Measurements from ENCODE around the gene FXYD1. TPM values are rescaled to one million over a fixed set of nuclear protein-coding genes. Genes with fewer than 3 reads are reported as not detected.
"Not testable (repeated sequence)": the region's sequence is repeated elsewhere in the genome, so short reads cannot be mapped to it uniquely, and the experiment has no call there.

The FXYD1 gene
- polyA plus RNA-seq, 10 donors, result 138 to 257 (median 215) TPM

- DNase-seq, result no peak
Measured at GRCh38 chr19:35122687-35123551, 15.7 kb upstream of the FXYD1 start.

DNA sequence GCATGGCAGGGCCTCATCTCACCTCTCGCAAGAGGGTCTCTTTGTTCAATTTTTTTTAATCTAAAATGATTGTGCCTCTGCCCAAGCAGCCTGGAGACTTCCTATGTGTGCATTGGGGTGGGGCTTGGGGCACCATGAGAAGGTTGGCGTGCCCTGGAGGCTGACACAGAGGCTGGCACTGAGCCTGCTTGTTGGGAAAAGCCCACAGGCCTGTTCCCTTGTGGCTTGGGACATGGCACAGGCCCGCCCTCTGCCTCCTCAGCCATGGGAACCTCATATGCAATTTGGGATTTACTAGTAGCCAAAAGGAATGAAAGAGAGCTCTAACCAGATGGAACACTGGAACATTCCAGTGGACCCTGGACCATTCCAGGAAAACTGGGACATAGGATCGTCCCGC is 15.1 kb upstream of the FXYD1 start:
- DNase-seq, result peak in 1 of 3 donors; percentile 41

GRCh38 chr19:35124098-35125060 is 14.2 kb upstream of the FXYD1 start:
- peak; percentile 95 to 98 (median 97) for DNase-seq

- no peak for DNase-seq
Measured at GRCh38 chr19:35125270-35125717, 13.3 kb upstream of the FXYD1 start.

DNA sequence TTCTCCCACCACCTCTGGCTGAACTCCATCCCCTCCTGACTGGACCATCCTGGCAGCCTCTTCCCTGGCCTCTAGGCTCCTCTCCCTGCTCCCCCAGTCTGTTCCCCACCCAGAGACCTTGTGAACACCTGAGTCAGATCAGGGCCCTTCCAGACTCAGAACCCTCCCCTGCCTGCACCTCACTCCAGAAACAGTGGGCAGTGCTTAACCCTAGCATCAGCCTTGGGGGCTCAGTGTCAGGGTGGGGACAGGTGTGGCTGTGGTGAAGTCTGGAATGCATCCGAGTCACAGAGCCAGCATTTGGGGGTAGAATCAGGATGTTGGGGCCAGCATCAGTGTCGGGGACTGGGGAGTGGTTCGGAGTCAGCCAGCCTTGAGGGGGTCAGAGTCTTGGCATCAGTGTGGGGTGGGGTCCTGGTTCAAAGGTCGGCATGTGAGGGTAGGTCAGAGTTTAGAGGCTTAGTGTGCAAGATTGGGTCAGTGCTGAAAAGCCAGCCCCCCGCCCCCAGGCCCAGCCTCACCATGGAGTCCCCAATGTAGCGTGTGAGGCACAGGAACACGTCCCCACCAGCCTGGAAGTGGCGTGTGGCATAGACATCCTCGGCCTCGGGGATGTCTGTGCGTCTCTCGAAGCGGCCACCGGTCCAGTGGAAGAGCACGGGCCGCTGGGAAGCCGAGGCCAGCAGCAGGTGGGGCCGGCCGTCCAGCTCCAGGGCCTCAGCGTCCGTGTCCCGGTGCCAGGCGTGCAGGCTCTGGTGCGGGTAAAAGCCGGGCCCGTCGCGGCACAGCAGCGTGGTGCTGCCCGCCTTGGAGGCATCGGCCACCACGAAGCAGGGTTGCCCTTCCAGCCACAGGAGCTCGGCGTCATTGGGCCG is 12.6 kb upstream of the FXYD1 start:
- DNase-seq, result no peak

- peak in 1 of 3 donors; percentile 75 for DNase-seq
Measured at GRCh38 chr19:35126624-35126959, 12.0 kb upstream of the FXYD1 start.

- DNase-seq, result no peak
Measured at GRCh38 chr19:35127871-35128270, 10.8 kb upstream of the FXYD1 start.

- DNase-seq, result no peak
Measured at GRCh38 chr19:35128398-35129057, 10.1 kb upstream of the FXYD1 start.

GRCh38 chr19:35129724-35130274 is 8.8 kb upstream of the FXYD1 start:
- not testable (repeated sequence) for DNase-seq

DNA sequence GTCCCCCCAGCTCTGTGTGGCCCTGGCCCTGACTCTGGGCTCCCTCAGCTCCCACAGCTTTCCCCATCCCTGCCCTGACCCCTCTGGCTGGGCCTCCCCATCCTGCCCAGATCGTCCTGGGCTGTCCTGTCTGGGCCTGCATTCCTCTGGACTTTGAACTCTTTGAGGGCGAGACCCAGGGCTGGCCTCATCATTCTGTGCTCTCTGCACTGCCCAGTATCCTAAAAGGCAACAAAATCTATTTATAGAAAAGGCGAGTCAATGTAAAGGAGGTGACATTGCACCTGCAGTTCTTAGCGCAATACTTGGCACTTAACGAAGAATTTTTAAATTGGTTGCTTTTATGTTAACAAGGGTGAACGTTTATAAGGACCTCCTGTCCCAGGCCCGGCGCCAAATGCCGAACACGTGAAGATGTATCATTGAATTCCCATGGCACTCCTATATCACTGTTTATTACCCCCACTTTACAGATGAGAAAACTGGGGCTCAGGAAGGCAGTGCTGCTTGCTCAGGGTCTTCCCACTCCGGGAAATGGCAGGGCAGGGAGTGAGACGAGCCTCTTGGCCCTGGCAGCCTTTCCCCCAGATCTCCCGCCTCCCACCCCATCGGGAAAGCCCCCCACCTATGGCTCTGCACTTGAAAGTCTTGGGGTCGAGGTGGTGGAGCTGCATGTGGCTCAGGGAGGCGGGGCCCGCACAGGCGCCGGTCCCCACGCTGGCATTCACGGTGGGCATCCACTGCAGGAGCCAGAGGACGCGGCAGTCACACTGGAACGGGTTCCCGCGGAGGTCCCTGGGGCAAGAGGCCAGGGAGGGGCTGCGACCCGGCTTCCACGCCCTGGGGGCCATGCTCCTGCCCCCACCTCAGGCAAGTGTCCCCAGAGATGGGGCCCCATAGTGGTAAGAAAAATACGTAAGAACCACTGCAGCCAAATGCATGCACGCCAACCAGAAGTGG is 7.6 kb upstream of the FXYD1 start:
- no peak for DNase-seq

DNA sequence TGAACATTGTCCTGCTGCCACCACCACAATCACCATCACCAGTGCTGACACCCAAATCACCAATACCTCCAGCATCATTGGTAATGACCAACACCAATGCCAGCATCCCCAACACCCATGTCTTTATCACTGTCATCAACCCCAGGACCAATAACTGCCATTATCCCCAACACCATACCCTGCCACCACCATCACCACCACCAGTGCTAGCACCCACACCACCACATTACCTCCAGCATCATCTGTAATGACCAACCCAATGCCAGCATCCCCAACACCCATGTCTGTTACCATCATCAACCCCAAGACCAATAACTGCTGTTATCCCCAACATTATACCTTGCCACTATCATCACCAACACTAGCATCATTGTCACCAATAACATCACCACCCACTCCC is 6.4 kb upstream of the FXYD1 start:
- DNase-seq, result no peak

DNA sequence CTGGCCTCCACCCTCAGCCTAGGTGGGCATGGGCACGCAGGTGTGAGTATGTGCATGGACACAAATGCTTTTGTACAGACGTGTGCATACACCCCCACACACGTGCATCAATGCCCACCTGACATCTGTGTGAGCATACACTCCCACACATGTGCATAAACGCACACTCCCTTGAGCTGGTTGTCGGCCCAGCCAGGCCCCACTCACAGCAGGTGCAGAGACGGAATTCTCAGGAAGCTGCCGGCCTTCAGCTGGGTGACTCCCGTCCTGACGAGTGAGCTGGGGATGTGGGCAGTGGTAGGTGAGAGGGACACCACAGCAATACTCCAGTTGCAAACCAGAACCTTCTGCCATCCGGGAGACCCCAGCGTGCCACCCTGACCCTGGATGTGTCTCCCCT is 4.8 kb upstream of the FXYD1 start:
- no peak for DNase-seq

DNA sequence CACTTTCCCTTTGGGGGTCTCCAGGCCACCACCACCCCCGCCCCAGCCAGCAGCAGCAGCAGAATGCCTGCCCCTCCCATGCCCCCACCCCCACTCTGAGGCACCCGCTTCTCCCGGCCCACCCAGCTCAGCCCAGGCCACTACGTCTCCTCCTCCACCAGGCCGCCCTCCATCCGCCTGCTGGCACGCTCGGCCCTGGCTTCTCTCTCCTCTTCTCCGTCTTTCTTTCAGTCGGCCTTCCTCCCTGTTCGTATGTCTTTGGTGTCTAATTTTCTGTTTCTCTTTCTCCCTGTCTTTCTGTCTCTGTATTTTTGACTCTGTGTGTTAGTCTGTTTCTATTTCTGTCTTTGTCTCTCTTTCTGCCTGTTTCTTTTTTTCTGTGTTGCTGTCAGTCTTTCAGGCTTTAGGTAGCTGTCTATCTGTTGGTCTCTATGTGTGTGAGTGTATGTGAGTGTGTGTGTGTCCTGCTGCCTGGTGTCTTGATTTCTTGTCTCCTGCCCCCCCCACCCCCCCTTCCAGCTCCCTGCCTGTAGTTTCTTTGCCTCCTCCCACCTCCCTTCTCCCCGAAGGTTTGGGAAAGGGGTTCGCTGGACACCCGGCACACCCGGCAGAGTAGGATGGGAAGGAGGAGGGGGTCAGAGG is 3.9 kb upstream of the FXYD1 start, which contains the start of gene LGI4:
TSS of gene LGI4 (minus strand) at position 459 of the 642 bp plus-strand sequence. CDS start at position 80, 379 bp downstream.
- peak in 1 of 3 donors; percentile 67 for DNase-seq

DNA sequence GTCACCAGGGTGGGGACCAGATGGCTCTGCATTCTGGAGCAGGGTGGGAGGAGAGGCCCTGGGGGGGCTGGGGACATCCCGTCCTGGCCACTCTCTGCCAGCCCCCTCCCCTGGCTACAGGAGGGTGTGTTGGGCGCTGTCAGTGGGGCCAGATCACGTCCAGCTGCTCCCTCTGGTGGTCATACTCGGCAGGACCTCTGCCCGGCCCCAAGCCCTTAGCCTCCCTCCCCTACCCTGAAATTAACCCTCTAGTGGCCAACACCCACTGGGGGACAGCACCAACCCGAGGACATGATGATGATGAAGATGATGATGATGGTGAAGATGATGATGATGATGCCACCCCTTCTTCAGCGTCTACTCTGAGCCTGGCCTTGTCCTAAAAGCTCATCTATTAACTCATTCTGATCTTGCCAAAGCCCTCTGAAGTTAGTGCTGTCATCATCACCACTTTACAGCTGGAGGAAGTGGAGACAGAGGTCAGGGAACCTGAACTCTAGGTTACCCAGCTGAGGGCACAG is 3.2 kb upstream of the FXYD1 start:
- DNase-seq, result peak; percentile 68 to 93 (median 89)

DNA sequence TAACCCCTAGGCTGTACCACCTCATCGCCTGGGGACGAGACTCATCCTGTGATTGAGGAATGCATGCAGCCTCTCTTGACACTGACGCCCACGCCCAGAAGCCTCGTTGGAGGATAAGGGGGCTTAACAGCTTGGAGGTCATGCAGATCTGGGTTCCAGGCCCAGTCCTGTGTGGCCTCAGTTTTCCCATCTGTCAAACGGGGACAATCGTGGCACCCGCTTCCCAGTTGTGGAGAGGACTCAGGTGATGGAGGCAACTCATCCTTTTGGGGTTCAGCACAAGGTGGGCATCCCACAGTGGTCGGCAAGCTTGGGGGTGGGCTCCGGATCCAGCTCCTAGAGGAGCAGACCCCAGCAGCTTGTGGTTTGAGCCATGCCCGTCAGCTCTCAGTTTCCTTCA is 2.4 kb upstream of the FXYD1 start:
- DNase-seq, result no peak

DNA sequence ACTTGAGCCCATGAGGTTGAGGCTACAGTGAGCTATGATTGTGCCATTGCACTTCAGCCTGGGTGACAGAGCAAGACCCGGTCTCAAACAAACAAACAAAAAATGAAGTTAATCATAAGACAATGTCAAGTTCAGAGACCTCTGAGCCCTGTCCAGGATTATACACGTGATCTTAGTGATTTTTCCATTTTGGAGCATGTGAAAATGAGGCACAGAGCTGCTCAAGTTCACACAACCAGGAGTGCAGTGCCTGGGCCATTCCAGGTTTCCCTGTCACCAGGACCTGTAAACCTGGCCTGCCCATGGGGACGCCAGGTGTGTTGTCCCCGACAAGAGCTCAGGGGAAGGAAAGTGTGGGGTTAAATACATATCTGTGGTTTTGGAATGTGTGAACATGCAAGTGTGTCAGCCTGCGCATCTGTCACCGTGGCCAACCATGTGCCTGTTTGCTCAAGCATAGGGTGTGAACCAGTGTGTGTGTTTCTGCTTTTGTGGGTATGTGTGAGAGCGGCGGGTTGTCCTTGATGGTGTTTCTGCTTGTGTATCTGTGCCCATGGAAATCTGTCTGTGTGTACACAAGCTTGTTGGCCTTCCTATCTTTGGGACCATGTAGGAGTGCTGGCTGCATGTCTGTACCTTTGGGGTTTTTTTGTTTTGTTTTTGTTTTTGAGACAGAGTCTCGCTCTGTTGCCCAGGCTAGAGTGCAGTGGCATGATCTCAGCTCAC is 1.5 kb upstream of the FXYD1 start:
- no peak for DNase-seq

DNA sequence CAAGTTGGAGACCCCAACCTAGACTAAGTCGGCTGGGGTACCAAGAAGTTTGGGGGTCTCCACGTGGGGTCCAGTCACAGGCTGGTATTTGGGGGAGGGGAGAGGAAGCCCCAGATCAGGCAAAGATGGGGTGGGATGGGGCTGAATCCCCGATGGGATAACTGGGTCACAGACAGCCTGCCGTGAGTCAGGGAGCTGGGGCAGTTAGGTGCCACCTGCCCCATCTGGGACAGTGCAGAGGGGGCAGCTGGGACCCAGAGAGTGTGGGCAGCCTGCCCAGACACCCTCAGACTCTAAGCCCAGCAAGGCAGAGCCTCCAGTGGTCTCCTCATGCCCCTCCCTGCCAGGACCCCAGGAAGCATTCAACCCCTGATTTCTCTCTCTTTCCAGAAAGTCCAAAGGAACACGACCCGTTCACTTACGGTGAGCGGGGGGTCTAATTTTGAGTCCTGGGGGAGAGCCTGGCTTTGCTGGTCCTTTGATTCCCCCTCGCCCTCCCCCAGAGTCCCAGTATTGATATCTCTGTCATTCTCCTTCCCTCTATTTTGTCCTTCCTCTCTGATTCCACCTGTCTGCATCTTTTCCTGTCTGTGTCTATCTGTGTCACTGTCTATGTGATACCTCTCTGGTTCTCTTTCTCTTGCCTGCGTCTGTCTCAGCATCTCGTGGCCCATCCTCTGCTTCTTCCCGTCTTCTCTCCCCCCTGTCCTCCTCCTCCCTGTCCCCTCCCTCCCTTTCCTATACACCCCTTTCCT is 1.8 kb downstream of the FXYD1 start:
- DNase-seq, result peak in 1 of 3 donors; percentile 26
